Neuron (in vitro differentiated cells): ENCODE measurements around the gene CCDC6.

ENCODE experiments used
- H2AFZ ChIP-seq: one replicate; pipeline ENCODE4 v1.6.1; 2013; ENCODE audit warnings: low read depth, mild to moderate bottlenecking, inconsistent platforms, low read length, moderate library complexity
- H3K27me3 ChIP-seq: one replicate; pipeline ENCODE4 v1.6.1; 2013; ENCODE audit warnings: low read length; ENCODE audit not compliant: insufficient read depth
- H3K36me3 ChIP-seq: one replicate; pipeline ENCODE4 v1.6.1; 2013; ENCODE audit warnings: low read length; ENCODE audit not compliant: insufficient read depth
- H3K4me1 ChIP-seq: one replicate; pipeline ENCODE4 v1.6.1; 2013; ENCODE audit warnings: low read length; ENCODE audit not compliant: insufficient read depth
- H3K4me3 ChIP-seq: 2 replicates; pipeline ENCODE4 v1.5.1; 2013; ENCODE audit warnings: mild to moderate bottlenecking, low read length, moderate library complexity
- H3K9me3 ChIP-seq: one replicate; pipeline ENCODE4 v1.6.1; 2013; ENCODE audit warnings: low read length

CCDC6 gene

DNA sequence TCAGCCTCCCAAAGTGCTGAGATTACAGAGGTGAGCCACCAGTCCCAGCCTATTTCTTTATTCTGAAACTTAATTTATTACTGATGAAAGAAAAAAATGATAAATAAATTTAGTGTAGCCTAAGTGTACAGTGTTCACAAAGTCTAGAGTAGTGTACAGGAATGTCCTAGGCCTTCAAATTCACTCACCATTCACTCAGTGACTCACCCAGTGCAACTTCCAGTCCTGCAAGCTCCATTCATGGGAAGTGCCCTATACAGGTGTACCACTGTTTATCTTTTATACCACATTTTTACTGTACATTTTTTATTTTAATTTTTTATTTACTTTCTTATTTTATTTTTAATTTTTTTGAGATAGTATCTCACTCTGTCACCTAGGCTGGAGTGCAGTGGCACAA is 165.3 kb downstream of the CCDC6 start:
- Histone ChIP-seq H3K27me3 (no peaks in the 10 kb centered on the region), H3K4me3 (no peak overlapping the region), H3K4me1 (no peaks in the 10 kb centered on the region), H3K9me3 (peaks cover 3% of the 10 kb centered on the region), H2AFZ (no peak overlapping the region), H3K36me3 (no peaks in the 10 kb centered on the region)
